SU-DHL-6 (cell line): ENCODE data around the gene PTPRCAP.

Source experiments
- H2AFZ ChIP-seq: fragments of 200-600 bp; sonication (generic); 2 replicates; pipeline ENCODE4 v1.6.1; 2014; ENCODE audit warnings: low read depth, mild to moderate bottlenecking, moderate library complexity, mixed read lengths, antibody characterized with exemption, low read length; ENCODE audit not compliant: severe bottlenecking
- H3F3A ChIP-seq: fragments of 200-600 bp; shearing (Covaris generic); 2 replicates; pipeline ENCODE4 v1.6.0; 2016; ENCODE audit warnings: antibody characterized with exemption, mild to moderate bottlenecking; ENCODE audit not compliant: insufficient read depth
- H3K27ac ChIP-seq: fragments of 200-600 bp; sonication (generic); 2 replicates; pipeline ENCODE4 v1.5.1; 2016; ENCODE audit warnings: low read depth, mild to moderate bottlenecking, low read length, moderate library complexity, mixed read lengths
- H3K27me3 ChIP-seq: fragments of 200-600 bp; sonication (generic), shearing (Covaris generic); 2 replicates; pipeline ENCODE4 v1.6.0; 2014; ENCODE audit warnings: mild to moderate bottlenecking, low read length
- H3K36me3 ChIP-seq: fragments of 200-600 bp; sonication (generic); 2 replicates; pipeline ENCODE4 v1.6.1; 2014; ENCODE audit warnings: mild to moderate bottlenecking, low read length, mixed read lengths
- H3K4me2 ChIP-seq: fragments of 300-600, 200-600 bp; shearing (Covaris generic), sonication (generic); 2 replicates; pipeline ENCODE4 v1.6.0; 2014; ENCODE audit warnings: low read length, low read depth, mild to moderate bottlenecking; ENCODE audit not compliant: poor library complexity, severe bottlenecking
- H3K4me3 ChIP-seq: fragments of 200-600 bp; sonication (generic); 2 replicates; pipeline ENCODE4 v1.5.1; 2014; ENCODE audit warnings: antibody characterized with exemption, low read length, mild to moderate bottlenecking, mixed read lengths; ENCODE audit not compliant: insufficient read depth, poor library complexity, severe bottlenecking
- H3K79me2 ChIP-seq: fragments of 200-600 bp; sonication (generic); 2 replicates; pipeline ENCODE4 v1.6.1; 2014; ENCODE audit warnings: mild to moderate bottlenecking, low read length, moderate library complexity; ENCODE audit not compliant: insufficient read depth
- H3K9ac ChIP-seq: fragments of 200-600 bp; sonication (generic); 2 replicates; pipeline ENCODE4 v1.7.0; 2014; ENCODE audit warnings: mild to moderate bottlenecking, low read length
- H3K9me2 ChIP-seq: fragments of 200-600 bp; sonication (generic); replicated peaks from 2 replicates; pipeline ENCODE4 v1.6.1; 2014; ENCODE audit warnings: low read length; ENCODE audit not compliant: insufficient read depth
- H3K9me3 ChIP-seq: fragments of 200-600 bp; sonication (generic); 2 replicates; pipeline ENCODE4 v1.6.1; 2014; ENCODE audit warnings: low read length, mixed read lengths; ENCODE audit not compliant: insufficient read depth
- H4K20me1 ChIP-seq: fragments of 200-600 bp; sonication (generic); 2 replicates; pipeline ENCODE4 v1.6.1; 2014; ENCODE audit warnings: low read depth, mild to moderate bottlenecking, antibody characterized with exemption, low read length, moderate library complexity, mixed read lengths
- CTCF ChIP-seq: fragments of 200-600 bp; sonication (generic); IDR thresholded peaks from one replicate; pipeline ENCODE4 v1.5.1; 2017; ENCODE audit warnings: antibody characterized with exemption, mild to moderate bottlenecking, low read length, moderate library complexity; ENCODE audit not compliant: insufficient read depth, poor library complexity, severe bottlenecking
- EZH2phosphoT487 ChIP-seq: fragments of 200-600 bp; sonication (generic), shearing (Covaris generic); conservative IDR thresholded peaks from 2 replicates; pipeline ENCODE4 v1.6.1; 2018; ENCODE audit warnings: mild to moderate bottlenecking, antibody characterized with exemption, low read length, moderate library complexity, mixed read lengths

Gene PTPRCAP

GRCh38 chr11:67415501-67416304 is 21.8 kb downstream of the PTPRCAP start, which contains the start of gene CARNS1:
Gene CARNS1 (plus strand): TSS chr11:67415678. CDS start chr11:67416200, 522 bp downstream.
- Histone ChIP-seq H3K4me3 (no peak within 1 kb of the TSS), H3K4me2 (no peak within 1 kb of the TSS), H3K9ac (no peak within 1 kb of the TSS)

DNA sequence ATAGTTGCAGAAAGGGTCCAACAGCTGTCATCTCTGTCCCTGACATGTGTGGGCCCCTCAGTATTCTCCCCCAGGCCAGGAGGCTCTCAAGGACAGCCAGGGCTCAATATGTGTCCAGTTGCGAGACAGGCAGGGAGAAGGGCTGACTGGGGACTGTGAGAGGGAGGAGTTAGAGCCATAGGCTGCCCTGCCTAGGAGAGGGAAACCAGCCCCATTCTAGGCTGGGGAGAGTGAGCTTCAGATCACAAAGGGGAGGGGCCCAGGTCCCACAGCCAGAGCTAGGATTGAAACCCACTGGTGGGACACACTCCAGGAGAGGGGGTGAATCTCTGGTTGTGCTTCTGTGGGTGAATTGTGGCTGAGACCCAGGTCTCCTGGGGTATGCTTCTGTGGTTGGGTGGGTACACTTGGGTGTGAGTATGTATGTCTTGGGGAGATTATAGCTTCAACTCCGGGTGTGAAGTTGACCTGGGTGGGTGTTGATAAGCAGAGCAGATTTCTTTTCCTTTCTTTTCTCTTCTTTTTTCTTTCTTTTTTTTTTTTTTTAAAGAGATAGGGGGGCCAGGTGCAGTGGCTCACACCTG is 24.1 kb downstream of the PTPRCAP start:
- no peak overlapping the region for H3K27ac ChIP-seq
- H3K9ac ChIP-seq: no peak overlapping the region
- no peaks in the 10 kb centered on the region for H3K36me3 ChIP-seq
- H3K9me2 ChIP-seq: no peaks in the 10 kb centered on the region
- no peak overlapping the region for H3K4me3 ChIP-seq
- H3K79me2 ChIP-seq: no peaks in the 10 kb centered on the region
- no peak overlapping the region for H2AFZ ChIP-seq
- TF ChIP-seq EZH2phosphoT487 (no peak), CTCF (no peak)
- H3K9me3 ChIP-seq: no peaks in the 10 kb centered on the region
- peaks cover 14% of the 10 kb centered on the region for H3F3A ChIP-seq
- H3K4me2 ChIP-seq: no peak overlapping the region
- H3K27me3 ChIP-seq: no peaks in the 10 kb centered on the region
- no peaks in the 10 kb centered on the region for H4K20me1 ChIP-seq

More at GRCh38 chr11:67415501-67416304, 21.8 kb downstream of the PTPRCAP start, which contains the start of gene CARNS1:
- H3K27ac ChIP-seq: no peak within 1 kb of the TSS
- TF ChIP-seq CTCF (no peak), EZH2phosphoT487 (no peak)
- no peaks in the 10 kb centered on the region for H4K20me1 ChIP-seq
- H3K79me2 ChIP-seq: no peaks in the 10 kb centered on the region
- H3K9me3 ChIP-seq: no peaks in the 10 kb centered on the region
- H3F3A ChIP-seq: no peaks in the 10 kb centered on the region
- H3K9me2 ChIP-seq: no peaks in the 10 kb centered on the region
- no peaks in the 10 kb centered on the region for H3K36me3 ChIP-seq
- H3K27me3 ChIP-seq: no peaks in the 10 kb centered on the region
- H2AFZ ChIP-seq: no peak within 1 kb of the TSS

DNA sequence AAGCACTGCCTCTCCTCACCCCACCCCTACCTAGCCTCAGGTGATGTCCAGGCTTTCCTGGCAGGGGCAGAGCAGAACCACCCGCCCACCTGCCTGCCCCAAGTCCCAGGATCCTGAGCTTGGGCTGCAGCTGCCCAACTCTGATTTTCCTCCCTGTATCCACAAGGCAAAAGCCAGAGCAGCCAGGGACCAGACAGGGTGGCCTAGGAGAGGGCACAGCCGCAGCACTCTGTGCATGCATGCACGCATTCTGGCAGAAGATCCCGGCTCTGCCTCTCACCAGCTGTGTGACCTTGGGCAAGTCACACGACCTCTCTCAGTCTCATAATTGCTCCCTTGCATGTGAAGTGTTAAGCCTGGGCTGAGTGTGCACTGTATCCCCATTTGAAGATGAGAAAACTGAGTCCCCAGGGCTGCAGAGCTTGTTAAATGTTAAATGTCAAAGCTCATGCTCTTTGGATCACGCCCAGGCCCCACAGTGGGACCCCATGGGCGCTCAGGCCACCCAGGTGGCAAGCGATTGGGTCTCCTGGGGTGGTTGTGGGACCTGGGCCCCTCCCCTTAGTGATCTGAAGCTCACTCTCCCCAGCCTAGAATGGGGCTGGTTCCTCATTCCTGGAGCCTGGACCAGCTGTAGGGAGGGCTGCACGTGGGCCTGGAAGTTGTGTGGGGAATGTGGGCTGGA is 24.8 kb downstream of the PTPRCAP start:
- H3K27me3 ChIP-seq: no peaks in the 10 kb centered on the region
- H3K79me2 ChIP-seq: no peaks in the 10 kb centered on the region
- H3K4me3 ChIP-seq: no peak overlapping the region
- no peak for TF ChIP-seq EZH2phosphoT487
- no peak for TF ChIP-seq CTCF
- no peaks in the 10 kb centered on the region for H4K20me1 ChIP-seq
- H3K36me3 ChIP-seq: no peaks in the 10 kb centered on the region
- H3K9ac ChIP-seq: no peak overlapping the region
- H3K4me2 ChIP-seq: no peak overlapping the region
- no peaks in the 10 kb centered on the region for H3K9me2 ChIP-seq
- no peaks in the 10 kb centered on the region for H3K9me3 ChIP-seq
- H3K27ac ChIP-seq: no peak overlapping the region
- H2AFZ ChIP-seq: no peak overlapping the region
- peaks cover 22% of the 10 kb centered on the region for H3F3A ChIP-seq
